Germinal center (tissue), 1 donor: ENCODE results near the gene XPOT.
"Not testable (repeated sequence)": the region's sequence is repeated elsewhere in the genome, so short reads cannot be mapped to it uniquely, and the experiment has no call there.

ENCODE experiments used
- DNase-seq: peaks from one replicate; pipeline ENCODE4 v3.0.0; 2012; ENCODE audit warnings: mixed read lengths, low spot score

Gene XPOT

GRCh38 chr12:64403707-64404469 lies at the start of gene XPOT:
TSS of gene XPOT (plus strand) at chr12:64404392. CDS start at chr12:64410036, 5,644 bp downstream.
- DNase-seq = peak; percentile 93

DNA sequence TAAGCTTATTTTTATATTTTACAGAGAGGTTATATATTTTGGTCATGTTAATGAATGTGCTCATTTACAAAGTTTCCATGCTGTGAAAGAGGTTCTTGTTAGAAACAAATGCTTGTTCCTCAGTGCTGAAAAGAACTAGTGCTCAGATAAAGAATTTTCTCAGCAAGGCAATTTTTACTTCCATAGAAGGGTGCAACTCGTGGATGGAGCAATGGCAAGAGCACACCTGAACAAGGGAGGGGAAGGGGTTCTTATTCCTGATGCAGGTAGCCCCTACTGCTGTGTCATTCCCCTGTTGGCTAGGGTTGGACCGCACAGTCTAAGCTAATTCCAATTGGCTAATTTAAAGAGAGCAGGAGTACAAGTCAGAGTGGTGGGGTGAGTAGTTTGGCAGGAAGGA lies 48.0 kb upstream of the XPOT start:
- not testable (repeated sequence) for DNase-seq

- DNase-seq = not testable (repeated sequence)
Measured at GRCh38 chr12:64361173-64361572, 43.0 kb upstream of the XPOT start.

GRCh38 chr12:64362721-64363305 lies 41.4 kb upstream of the XPOT start:
- DNase-seq = no peak

GRCh38 chr12:64383675-64384074 lies 20.5 kb upstream of the XPOT start:
- no peak for DNase-seq

GRCh38 chr12:64385019-64385418 lies 19.2 kb upstream of the XPOT start:
- no peak for DNase-seq

DNA sequence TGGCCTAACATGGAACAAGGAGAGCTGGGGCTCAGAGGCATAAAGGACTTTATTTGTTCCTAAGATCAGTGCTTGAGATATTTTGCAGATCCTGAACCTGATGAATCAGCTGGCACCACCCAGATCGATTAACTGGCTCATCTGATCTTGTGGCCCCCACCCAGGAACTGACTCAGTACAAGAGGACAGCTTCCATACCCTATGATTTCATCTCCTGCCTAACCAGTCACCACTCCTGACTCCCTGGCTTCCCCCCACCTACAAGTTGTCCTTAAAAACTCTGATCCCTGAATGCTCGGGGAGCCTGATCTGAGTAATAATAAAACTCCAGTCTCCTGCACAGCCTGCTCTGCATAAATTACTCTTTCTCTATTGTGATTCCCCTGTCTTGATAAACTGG lies 18.7 kb upstream of the XPOT start:
- no peak for DNase-seq

DNA sequence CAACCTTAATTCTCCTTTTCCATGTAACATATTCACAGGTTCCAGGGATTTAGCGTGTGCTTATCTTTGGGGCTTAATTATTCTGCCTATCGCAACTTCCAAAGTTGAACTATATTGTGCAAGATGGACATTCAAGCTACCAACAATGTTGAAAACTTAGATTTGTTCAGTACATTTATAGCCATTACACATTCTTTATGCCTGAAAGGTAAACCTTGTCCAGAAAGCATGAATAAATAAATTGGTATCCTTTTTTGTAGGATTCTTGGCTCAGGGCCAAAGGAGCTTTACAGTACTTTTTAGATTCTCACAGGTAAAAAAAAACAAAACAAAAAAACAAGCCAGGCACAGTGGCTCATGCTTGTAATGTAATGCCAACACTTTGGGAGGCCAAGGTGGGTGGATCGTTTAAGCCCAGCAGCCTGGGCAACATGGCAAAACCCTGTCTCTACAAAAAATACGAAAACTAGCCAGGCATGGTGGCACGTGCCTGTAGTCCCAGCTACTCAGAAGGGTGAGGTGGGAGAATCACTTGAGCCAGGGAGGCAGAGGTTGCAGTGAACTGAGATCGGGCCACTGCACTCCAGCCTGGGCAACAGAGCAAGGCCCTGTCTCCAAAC lies 16.9 kb upstream of the XPOT start:
- no peak for DNase-seq

DNA sequence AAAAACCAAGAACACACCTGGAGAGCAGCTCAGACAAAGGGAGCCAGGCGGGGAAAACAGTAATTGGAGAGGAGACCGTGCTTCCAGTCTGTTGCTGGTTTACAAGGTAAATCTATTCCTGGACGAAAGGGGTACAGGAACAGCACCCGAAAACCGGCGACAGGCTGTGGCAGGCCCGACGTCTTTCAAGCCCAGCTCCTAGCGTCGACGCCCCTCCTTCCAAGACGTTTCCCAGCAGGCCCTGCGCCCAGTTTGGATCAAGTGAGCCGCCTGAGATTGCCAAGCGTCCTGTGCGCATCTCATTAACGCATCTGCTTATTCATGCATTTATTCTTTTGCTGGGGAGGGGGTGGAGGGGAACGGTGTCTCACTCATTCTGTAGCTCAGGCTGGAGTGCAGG lies 15.0 kb upstream of the XPOT start:
- DNase-seq = no peak

DNA sequence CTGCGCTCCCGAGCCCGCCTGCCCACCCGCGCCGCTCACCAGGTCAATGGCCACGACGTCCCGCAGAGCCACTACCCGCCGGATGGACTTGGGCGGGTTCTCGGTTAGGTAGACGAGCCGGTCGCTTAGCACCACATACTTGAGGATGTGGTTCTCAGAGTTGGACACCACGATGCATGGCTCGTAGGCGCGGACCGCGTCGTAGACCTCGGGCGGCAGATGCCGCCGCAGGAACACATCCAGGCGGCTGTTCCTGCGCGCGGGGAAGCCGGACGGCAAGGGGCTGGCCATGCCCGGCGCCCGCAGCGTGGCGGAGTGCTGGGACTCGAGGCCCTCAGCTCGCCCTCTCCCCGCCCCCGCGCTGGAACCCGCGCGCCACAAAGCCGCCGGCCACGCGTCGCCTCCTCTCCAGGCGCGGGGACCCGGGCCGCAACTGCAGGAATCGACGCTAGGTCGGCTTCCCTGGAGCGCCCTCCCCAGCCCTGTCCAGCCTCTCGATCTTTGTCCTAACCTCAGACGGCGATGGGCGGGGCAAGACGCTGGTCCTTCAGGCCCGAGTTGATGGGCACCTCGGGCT lies 13.8 kb upstream of the XPOT start, which contains the start of gene C12orf56:
Gene C12orf56, minus strand, starts transcription at position 484 of the 577 bp plus-strand sequence. Its CDS starts 193 bp downstream, at position 291.
- no peak for DNase-seq

DNA sequence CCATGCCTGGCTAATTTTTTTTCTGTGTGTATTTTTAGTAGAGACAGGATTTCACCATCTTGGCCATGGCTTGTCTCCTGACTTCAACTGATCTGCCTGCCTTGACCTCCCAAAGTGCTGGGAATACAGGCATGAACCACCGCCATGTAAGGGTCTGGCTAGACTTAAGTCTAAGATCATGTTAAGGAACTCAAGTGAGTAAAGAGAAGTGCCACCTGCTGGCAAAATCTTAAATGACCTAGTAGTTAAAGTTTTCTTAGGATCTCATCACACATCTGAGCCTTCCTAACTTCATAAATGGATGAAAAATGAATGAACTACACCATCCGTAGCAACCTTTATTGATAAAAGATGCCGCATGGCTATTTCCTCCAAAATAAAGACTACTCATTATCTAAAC lies 12.0 kb upstream of the XPOT start:
- no peak for DNase-seq

DNA sequence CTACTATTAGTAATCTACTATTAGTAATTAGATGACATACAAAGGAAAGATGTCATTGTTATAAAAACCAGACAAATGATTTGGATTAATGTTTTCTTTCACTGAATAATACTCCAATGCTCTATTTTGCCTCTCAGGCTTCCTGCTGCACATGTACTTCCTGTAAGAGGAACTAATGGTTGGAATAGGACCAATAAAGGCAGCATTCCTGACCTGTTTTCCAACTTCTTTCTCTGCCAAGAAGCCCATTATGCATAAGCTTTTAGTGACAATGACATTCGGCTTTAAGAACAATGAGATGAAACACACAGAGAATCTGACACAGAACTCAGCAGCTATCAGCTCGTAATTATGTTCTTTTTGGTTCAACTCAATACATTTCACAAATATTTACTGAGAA lies 8.5 kb upstream of the XPOT start:
- DNase-seq = no peak

DNA sequence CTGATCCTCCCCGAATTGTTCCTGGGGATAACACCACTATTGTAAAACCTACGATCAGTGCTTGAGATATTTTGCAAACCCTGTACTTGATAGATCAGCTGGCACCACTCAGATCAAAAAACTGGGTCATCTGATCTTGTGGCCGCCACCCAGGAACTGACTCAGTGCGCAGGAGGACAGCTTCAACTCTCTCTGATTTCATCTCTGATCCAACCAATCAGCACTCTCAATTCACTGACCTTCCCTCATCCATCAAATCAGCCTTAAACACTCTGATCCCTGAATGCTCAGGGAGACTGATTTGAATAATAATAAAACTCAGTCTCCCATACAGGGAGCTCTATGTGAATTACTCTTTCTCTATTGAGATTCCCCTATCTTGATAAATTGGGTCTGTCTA lies 4.2 kb upstream of the XPOT start:
- no peak for DNase-seq

GRCh38 chr12:64402181-64402580 lies 2.0 kb upstream of the XPOT start:
- DNase-seq = no peak

DNA sequence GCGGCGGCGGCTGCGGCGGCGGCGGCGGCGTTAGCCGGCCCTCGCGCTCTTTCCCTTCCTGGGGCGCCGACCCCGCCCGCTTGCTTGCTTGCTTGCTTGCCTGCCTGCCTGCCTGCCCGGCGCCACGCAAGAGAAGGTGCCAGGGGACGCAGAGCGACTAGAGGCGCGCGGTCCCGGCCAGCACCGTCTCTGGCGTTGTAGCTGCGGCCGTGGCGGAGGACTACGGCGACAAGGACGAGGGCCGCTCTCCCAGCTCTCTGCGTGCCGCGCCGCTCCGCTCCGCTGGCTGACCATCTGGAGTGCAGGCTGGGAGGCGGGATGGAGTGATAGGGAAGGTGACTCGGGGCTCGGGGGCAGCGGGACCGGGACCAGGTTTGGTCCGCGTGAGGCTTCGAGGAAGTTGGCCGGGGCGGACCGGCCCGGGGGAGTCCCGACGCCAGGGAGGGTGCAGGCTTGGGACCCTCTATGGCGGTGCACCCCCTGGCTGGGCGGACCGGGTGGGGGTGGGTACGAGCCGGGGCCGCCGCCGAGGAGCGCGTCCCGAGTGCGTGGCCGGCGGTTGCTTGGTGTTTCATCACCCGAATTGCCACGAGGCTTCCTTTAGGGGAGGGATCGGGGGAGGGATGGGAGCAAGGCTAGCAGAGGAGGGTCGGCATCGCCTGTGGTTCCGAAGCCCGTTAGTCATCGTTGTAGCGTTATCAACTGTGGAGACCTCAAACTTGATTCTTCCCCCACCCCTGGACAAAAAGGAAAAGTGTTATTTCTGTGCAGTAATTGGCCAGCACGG lies 471 bp downstream of the XPOT start:
- DNase-seq = peak; percentile 46

DNA sequence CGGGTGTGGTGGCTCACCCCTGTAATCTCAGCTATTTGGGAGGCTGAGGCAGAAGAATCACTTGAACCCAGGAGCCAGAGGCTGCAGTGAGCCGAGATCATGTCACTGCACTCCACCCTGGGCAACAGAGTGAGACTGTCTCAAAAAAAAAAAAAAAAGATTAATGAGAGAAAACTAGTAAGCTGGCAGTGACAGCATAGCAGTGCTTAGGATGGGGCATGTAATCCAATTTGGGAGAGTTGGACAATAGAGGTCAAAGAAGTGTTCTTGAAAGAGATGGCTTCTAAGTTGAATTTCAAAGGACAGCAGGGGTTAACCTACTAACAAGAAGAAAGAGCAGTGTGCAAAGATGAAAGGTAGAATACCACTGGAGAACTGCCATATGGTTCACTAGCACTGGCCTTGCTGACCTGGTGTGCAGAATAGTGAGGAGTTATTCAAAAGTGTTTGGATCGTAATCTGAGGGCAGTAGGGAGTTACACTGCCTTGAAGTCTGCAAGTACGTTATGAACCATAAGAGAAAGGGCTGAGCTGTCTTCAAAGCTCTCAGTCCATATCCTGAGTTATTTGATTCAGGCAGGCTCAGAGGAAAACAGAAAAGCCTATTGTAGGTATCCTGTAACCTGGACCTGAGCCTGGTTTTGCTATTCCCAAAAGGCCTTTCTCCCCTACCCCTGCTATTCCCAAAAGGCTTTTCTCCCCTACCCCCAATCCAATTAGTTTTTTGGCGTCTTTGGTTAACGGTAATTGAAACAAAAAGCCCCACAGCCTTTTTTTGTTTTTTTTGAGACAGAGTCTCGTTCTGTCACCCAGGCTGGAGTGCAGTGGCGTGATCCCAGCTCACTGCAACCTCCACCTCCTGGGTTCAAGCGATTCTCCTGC lies 3.4 kb downstream of the XPOT start:
- DNase-seq = no peak

GRCh38 chr12:64411427-64411826 lies 7.2 kb downstream of the XPOT start:
- no peak for DNase-seq

GRCh38 chr12:64412459-64412858 lies 8.3 kb downstream of the XPOT start:
- DNase-seq = no peak

DNA sequence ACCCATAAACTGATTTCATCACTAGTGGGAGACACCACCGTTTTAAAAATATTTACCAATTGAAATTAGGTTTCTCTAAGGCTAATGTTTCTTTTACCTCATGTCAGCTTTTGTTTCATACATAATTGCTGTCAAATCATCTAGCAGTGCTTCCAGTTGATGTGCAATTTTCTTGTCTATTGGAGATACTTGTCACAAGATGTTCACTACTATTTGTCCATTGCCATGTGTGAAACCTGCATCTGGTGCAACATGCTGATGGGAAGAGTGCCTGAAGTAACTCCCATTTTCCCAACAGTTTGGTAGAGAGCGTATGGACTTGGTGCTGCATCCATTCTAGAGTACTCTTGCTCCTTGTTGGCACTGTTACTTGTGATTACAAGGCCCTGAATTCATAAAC lies 9.7 kb downstream of the XPOT start:
- no peak for DNase-seq

- DNase-seq = no peak
Measured at GRCh38 chr12:64418209-64418608, 14.0 kb downstream of the XPOT start.

DNA sequence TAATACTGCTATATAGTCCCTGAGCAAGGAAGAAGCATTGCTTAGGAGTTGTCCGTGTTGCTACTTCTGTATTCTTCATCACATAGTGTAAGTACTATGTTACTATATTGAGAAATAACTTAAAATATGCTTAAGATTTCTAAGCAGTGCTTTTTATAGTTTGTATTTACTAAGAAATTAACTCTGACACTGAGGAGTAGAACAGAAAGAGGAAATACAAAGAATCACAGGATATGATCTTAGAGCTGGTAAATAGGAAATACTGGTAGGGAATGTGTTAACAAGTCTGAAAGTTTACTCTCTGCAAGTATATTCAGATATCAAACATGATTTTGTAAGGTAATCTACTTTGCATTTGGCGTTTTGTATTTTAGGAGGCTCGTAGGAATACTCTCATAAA lies 15.5 kb downstream of the XPOT start:
- no peak for DNase-seq
